ENCODE measurements around the gene HABP2.

Gene HABP2

DNA sequence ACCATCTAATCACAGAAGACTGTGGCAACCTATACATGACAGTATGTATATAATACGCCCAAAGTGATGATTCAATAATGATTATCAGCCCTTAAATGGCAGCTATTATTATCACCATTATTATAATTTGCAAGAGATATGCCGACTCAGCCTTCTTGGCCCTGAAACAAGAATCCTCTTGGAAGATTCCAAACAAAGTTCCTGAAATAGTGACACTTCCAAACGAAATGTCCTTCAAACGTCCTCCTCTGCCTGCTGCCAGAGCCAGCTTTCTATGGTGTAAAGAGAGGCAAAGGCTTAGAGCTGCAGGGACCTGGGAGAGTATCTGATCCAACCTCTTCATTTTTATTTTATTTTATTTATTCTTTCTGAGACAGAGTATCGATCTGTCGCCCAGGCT lies 75.0 kb downstream of the HABP2 start:
- Histone ChIP-seq H2AFZ (ENCODE audit: low read depth, low read length) (no peak overlapping the region), H3K4me3 (ENCODE audit: low read depth in 1 of 2, low read length in 2 of 2) (no peak overlapping the region), H3K9ac (ENCODE audit: low read depth, low read length) (no peak overlapping the region), H3K36me3 (ENCODE audit: insufficient read depth, low read length) (no peaks in the 10 kb centered on the region), H3K9me3 (ENCODE audit: insufficient read depth, low read length, severe bottlenecking) (no peaks in the 10 kb centered on the region), H3K79me2 (ENCODE audit: insufficient read depth, low read length) (no peaks in the 10 kb centered on the region), H3K4me1 (ENCODE audit: insufficient read depth, low read length) (no peaks in the 10 kb centered on the region), H4K20me1 (ENCODE audit: insufficient read depth, low read length) (no peaks in the 10 kb centered on the region), H3K27ac (ENCODE audit: low read length) (no peak overlapping the region), H3K4me2 (ENCODE audit: insufficient read depth, low read length) (no peak overlapping the region), H3K27me3 (ENCODE audit: insufficient read depth, low read length, poor library complexity) (peaks cover 7% of the 10 kb centered on the region)
- DNase-seq (no peak), ATAC-seq (ENCODE audit: insufficient read depth, low read depth) (no peak)
- TF ChIP-seq, protein P1, sequence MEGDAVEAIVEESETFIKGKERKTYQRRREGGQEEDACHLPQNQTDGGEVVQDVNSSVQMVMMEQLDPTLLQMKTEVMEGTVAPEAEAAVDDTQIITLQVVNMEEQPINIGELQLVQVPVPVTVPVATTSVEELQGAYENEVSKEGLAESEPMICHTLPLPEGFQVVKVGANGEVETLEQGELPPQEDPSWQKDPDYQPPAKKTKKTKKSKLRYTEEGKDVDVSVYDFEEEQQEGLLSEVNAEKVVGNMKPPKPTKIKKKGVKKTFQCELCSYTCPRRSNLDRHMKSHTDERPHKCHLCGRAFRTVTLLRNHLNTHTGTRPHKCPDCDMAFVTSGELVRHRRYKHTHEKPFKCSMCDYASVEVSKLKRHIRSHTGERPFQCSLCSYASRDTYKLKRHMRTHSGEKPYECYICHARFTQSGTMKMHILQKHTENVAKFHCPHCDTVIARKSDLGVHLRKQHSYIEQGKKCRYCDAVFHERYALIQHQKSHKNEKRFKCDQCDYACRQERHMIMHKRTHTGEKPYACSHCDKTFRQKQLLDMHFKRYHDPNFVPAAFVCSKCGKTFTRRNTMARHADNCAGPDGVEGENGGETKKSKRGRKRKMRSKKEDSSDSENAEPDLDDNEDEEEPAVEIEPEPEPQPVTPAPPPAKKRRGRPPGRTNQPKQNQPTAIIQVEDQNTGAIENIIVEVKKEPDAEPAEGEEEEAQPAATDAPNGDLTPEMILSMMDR (IDR thresholded peaks at IDR 0.05; ENCODE audit: borderline replicate concordance, extremely low read depth, low read length, poor library complexity, severe bottlenecking), result no peak
- TF ChIP-seq EZH2 (IDR thresholded peaks at IDR 0.05; ENCODE audit: borderline replicate concordance, low read depth, low read length, severe bottlenecking), result no peak

DNA sequence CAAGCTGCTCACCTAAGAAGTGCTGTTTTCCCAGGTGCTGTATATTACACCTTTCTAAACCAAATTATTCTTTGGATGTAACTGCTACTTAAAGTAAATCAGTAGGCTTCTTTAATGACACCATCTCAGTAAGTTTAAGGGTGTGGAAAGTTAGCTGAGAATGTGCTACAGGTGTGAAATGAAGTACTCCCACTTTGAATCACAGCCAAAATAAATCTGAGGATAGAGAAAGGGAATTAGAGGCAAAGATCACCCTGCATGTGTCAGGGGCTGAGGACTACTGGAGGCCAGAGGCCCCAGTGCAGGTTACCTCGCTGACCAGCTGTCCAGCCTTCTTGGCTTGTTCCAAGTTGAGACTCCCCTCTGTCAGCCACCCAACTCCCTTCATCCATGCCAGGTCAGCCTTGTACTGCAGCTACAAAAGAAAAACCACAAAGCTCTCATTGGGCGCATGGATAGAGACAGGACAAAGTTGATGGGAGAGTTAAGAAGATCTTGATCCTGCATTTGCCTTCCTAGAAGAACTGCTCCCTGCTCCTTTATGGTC lies 75.8 kb downstream of the HABP2 start:
- ATAC-seq (ENCODE audit: insufficient read depth, low read depth) (no peak), DNase-seq (no peak)

DNA sequence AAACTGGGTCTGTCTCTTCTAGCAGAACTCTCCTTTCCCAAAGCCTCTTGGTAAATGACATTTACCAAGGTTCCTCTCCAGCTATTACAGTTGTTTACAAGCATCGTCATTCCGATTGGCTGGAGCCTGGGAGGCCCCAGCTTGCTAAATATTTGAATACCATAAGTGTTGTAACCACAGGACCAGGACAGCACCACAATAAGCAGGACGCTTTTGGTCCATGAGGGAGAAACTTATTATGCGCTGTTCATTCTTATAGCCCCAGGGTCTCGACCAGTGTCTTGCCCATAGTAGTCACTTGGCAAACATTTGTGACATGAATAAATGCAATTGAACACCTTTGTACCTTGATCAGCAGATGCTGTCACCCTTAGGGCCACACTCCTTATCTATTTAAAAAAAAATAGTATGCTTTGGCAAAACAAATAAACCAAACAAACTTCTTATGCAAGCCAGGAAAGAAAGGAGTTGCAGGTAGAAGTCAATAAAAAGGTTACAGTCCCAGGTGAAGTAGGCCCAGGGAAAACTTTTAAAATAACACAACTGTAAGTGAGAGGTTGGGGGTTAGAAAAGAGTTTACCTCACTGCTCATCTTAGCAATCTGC lies 78.2 kb downstream of the HABP2 start:
- Histone ChIP-seq H3K4me3 (ENCODE audit: low read depth in 1 of 2, low read length in 2 of 2) (no peak overlapping the region), H3K27me3 (ENCODE audit: insufficient read depth, low read length, poor library complexity) (no peaks in the 10 kb centered on the region), H3K4me1 (ENCODE audit: insufficient read depth, low read length) (no peaks in the 10 kb centered on the region), H3K4me2 (ENCODE audit: insufficient read depth, low read length) (no peak overlapping the region), H2AFZ (ENCODE audit: low read depth, low read length) (no peak overlapping the region), H4K20me1 (ENCODE audit: insufficient read depth, low read length) (no peaks in the 10 kb centered on the region), H3K9me3 (ENCODE audit: insufficient read depth, low read length, severe bottlenecking) (no peaks in the 10 kb centered on the region), H3K9ac (ENCODE audit: low read depth, low read length) (no peak overlapping the region), H3K79me2 (ENCODE audit: insufficient read depth, low read length) (no peaks in the 10 kb centered on the region), H3K27ac (ENCODE audit: low read length) (no peak overlapping the region), H3K36me3 (ENCODE audit: insufficient read depth, low read length) (no peaks in the 10 kb centered on the region)
- TF ChIP-seq EZH2 (IDR thresholded peaks at IDR 0.05; ENCODE audit: borderline replicate concordance, low read depth, low read length, severe bottlenecking), result no peak
- TF ChIP-seq, protein P1 (IDR thresholded peaks at IDR 0.05; ENCODE audit: borderline replicate concordance, extremely low read depth, low read length, poor library complexity, severe bottlenecking), result no peak
- ATAC-seq (ENCODE audit: insufficient read depth, low read depth), result no peak
- DNase-seq, result no peak

More for the DNA sequence above, 75.8 kb downstream of the HABP2 start:
- no peaks in the 10 kb centered on the region for H3K36me3 ChIP-seq (ENCODE audit: insufficient read depth, low read length)
- H3K9ac ChIP-seq (ENCODE audit: low read depth, low read length), result no peak overlapping the region
- H3K4me3 ChIP-seq (ENCODE audit: low read depth in 1 of 2, low read length in 2 of 2), result no peak overlapping the region
- H3K9me3 ChIP-seq (ENCODE audit: insufficient read depth, low read length, severe bottlenecking), result no peaks in the 10 kb centered on the region
- no peak overlapping the region for H2AFZ ChIP-seq (ENCODE audit: low read depth, low read length)
- H3K27me3 ChIP-seq (ENCODE audit: insufficient read depth, low read length, poor library complexity), result peaks cover 2% of the 10 kb centered on the region
- no peaks in the 10 kb centered on the region for H3K79me2 ChIP-seq (ENCODE audit: insufficient read depth, low read length)
- TF ChIP-seq, protein P1 (IDR thresholded peaks at IDR 0.05; ENCODE audit: borderline replicate concordance, extremely low read depth, low read length, poor library complexity, severe bottlenecking), result no peak
- no peak for TF ChIP-seq EZH2 (IDR thresholded peaks at IDR 0.05; ENCODE audit: borderline replicate concordance, low read depth, low read length, severe bottlenecking)
- H3K4me1 ChIP-seq (ENCODE audit: insufficient read depth, low read length), result no peaks in the 10 kb centered on the region
- no peak overlapping the region for H3K4me2 ChIP-seq (ENCODE audit: insufficient read depth, low read length)
- no peak overlapping the region for H3K27ac ChIP-seq (ENCODE audit: low read length)
- H4K20me1 ChIP-seq (ENCODE audit: insufficient read depth, low read length), result no peaks in the 10 kb centered on the region

All from DND-41 (cell line).